DOHH2 (cell line): ENCODE results near the gene ABCF2.

ENCODE experiments used
- H3F3A ChIP-seq: fragments of 200-600 bp; sonication (generic), shearing (Covaris generic); 2 replicates; pipeline ENCODE4 v1.6.0; 2016; ENCODE audit warnings: antibody characterized with exemption, mild to moderate bottlenecking; ENCODE audit not compliant: control insufficient read depth, insufficient read depth
- H3K27ac ChIP-seq: fragments of 200-600 bp; sonication (generic); 2 replicates; pipeline ENCODE4 v1.5.1; 2014; ENCODE audit warnings: low read depth, mild to moderate bottlenecking, low read length, moderate library complexity
- H3K27me3 ChIP-seq: fragments of 200-600 bp; sonication (generic); 2 replicates; pipeline ENCODE4 v1.6.1; 2014; ENCODE audit warnings: mild to moderate bottlenecking, low read length, mixed read lengths; ENCODE audit not compliant: control insufficient read depth
- H3K36me3 ChIP-seq: fragments of 200-600 bp; sonication (generic); 2 replicates; pipeline ENCODE4 v1.6.1; 2014; ENCODE audit warnings: mild to moderate bottlenecking, low read length, moderate library complexity, mixed read lengths; ENCODE audit not compliant: control insufficient read depth
- H3K4me1 ChIP-seq: fragments of 200-600 bp; sonication (generic); 2 replicates; pipeline ENCODE4 v1.6.1; 2014; ENCODE audit warnings: mild to moderate bottlenecking, low read length, mixed read lengths; ENCODE audit not compliant: control insufficient read depth
- H3K4me2 ChIP-seq: fragments of 200-600 bp; sonication (generic); 2 replicates; pipeline ENCODE4 v1.6.0; 2014; ENCODE audit warnings: mild to moderate bottlenecking, low read length, moderate library complexity
- H3K4me3 ChIP-seq: fragments of 200-600 bp; sonication (generic); 2 replicates; pipeline ENCODE4 v1.5.1; 2014; ENCODE audit warnings: mild to moderate bottlenecking, low read length, mixed read lengths
- H3K79me2 ChIP-seq: fragments of 200-600 bp; sonication (generic); 2 replicates; pipeline ENCODE4 v1.6.1; 2014; ENCODE audit warnings: mild to moderate bottlenecking, low read length, mixed read lengths; ENCODE audit not compliant: control insufficient read depth
- H3K9me2 ChIP-seq: fragments of 200-600 bp; sonication (generic); replicated peaks from 2 replicates; pipeline ENCODE4 v1.6.1; 2014; ENCODE audit warnings: mild to moderate bottlenecking, low read length, mixed read lengths; ENCODE audit not compliant: control insufficient read depth
- H3K9me3 ChIP-seq: fragments of 200-600 bp; sonication (generic); 2 replicates; pipeline ENCODE4 v1.6.1; 2014; ENCODE audit warnings: antibody characterized with exemption, low read length, mixed read lengths; ENCODE audit not compliant: control insufficient read depth, insufficient read depth
- H4K20me1 ChIP-seq: fragments of 200-600 bp; sonication (generic); 2 replicates; pipeline ENCODE4 v1.6.0; 2014; ENCODE audit warnings: low read depth, mild to moderate bottlenecking, antibody characterized with exemption, low read length, moderate library complexity; ENCODE audit not compliant: control insufficient read depth, insufficient read depth
- CTCF ChIP-seq: fragments of 200-600 bp; sonication (generic); IDR thresholded peaks from one replicate; pipeline ENCODE4 v1.5.1; 2014; ENCODE audit warnings: antibody characterized with exemption, mild to moderate bottlenecking, low read depth, low read length; ENCODE audit not compliant: poor library complexity, severe bottlenecking
- EZH2phosphoT487 ChIP-seq: fragments of 200-600 bp; sonication (generic); IDR thresholded peaks from 2 replicates; pipeline ENCODE4 v1.6.1; 2017; ENCODE audit warnings: borderline replicate concordance, mild to moderate bottlenecking, antibody characterized with exemption, low read length, moderate library complexity, mixed read lengths

ABCF2 gene

GRCh38 chr7:151172273-151173141, 54.5 kb downstream of the ABCF2 start:
- H3K9me3 ChIP-seq: no peaks in the 10 kb centered on the region
- H3K79me2 ChIP-seq: no peaks in the 10 kb centered on the region
- no peak overlapping the region for H3K4me2 ChIP-seq
- no peaks in the 10 kb centered on the region for H3F3A ChIP-seq
- peaks cover 24% of the 10 kb centered on the region for H3K27me3 ChIP-seq
- H4K20me1 ChIP-seq: no peaks in the 10 kb centered on the region
- no peak overlapping the region for H3K4me3 ChIP-seq
- no peaks in the 10 kb centered on the region for H3K4me1 ChIP-seq
- no peaks in the 10 kb centered on the region for H3K36me3 ChIP-seq
- TF ChIP-seq EZH2phosphoT487 (no peak), CTCF (peak; percentile 100)
- no peak overlapping the region for H3K27ac ChIP-seq
- H3K9me2 ChIP-seq: no peaks in the 10 kb centered on the region

GRCh38 chr7:151168787-151169162, 58.2 kb downstream of the ABCF2 start:
- Histone ChIP-seq H3K9me3 (no peaks in the 10 kb centered on the region), H3K4me2 (no peak overlapping the region), H3K4me3 (no peak overlapping the region), H4K20me1 (no peaks in the 10 kb centered on the region), H3K27me3 (peaks cover 49% of the 10 kb centered on the region), H3K36me3 (no peaks in the 10 kb centered on the region), H3F3A (no peaks in the 10 kb centered on the region), H3K4me1 (no peaks in the 10 kb centered on the region), H3K79me2 (no peaks in the 10 kb centered on the region), H3K27ac (no peak overlapping the region), H3K9me2 (no peaks in the 10 kb centered on the region)
- TF ChIP-seq CTCF: no peak
- no peak for TF ChIP-seq EZH2phosphoT487

- Histone ChIP-seq H3K27ac (no peak overlapping the region), H3K9me3 (no peaks in the 10 kb centered on the region), H3K4me3 (no peak overlapping the region), H3K9me2 (no peaks in the 10 kb centered on the region), H4K20me1 (no peaks in the 10 kb centered on the region), H3K4me2 (no peak overlapping the region; the same call in 1 of the 2 replicates), H3K36me3 (no peaks in the 10 kb centered on the region), H3K79me2 (no peaks in the 10 kb centered on the region), H3K27me3 (peaks cover 50% of the 10 kb centered on the region), H3F3A (no peaks in the 10 kb centered on the region), H3K4me1 (no peaks in the 10 kb centered on the region)
- TF ChIP-seq CTCF: peak; percentile 64
- no peak; the same call in 1 of the 2 replicates for TF ChIP-seq EZH2phosphoT487
These were observed 58.8 kb downstream of the ABCF2 start for GRCh38 chr7:151168003-151168786.
